Occipital lobe (tissue), 2 donors: ENCODE results near the gene XYLB. TPM values are rescaled to one million over a fixed set of nuclear protein-coding genes. Genes with fewer than 3 reads are reported as not detected.

ENCODE experiments used
- DNase-seq: peaks from one replicate; lab custom pipeline; 2025; lab: John Stamatoyannopoulos, UW
- total RNA-seq: library from RNA; depleted of rRNA; stranded (reverse); fragments of >200 nt; gene quantifications from one replicate; pipeline ENCODE4 v1.2.3, GENCODE V29; 2014

The XYLB gene
- total RNA-seq, 1 donor from 2014 or later = 7.3 TPM

- DNase-seq = no peak
Measured at GRCh38 chr3:38364721-38365400, 18.3 kb downstream of the XYLB start.

GRCh38 chr3:38365469-38366062 lies 19.0 kb downstream of the XYLB start:
- no peak for DNase-seq

- no peak for DNase-seq
Measured at GRCh38 chr3:38366082-38366481, 19.5 kb downstream of the XYLB start.

GRCh38 chr3:38367779-38368178 lies 21.2 kb downstream of the XYLB start:
- no peak for DNase-seq

- DNase-seq = no peak
Measured at GRCh38 chr3:38368238-38368637, 21.7 kb downstream of the XYLB start.

GRCh38 chr3:38369186-38369585 lies 22.6 kb downstream of the XYLB start:
- no peak for DNase-seq

- DNase-seq = no peak
Measured at GRCh38 chr3:38370149-38370548, 23.6 kb downstream of the XYLB start.

GRCh38 chr3:38370861-38371260 lies 24.3 kb downstream of the XYLB start:
- no peak for DNase-seq

GRCh38 chr3:38371541-38372213 lies 25.1 kb downstream of the XYLB start:
- DNase-seq = no peak

- DNase-seq = no peak
Measured at GRCh38 chr3:38372214-38372601, 25.6 kb downstream of the XYLB start.

GRCh38 chr3:38374221-38374620 lies 27.6 kb downstream of the XYLB start:
- DNase-seq = no peak

GRCh38 chr3:38375072-38375471 lies 28.5 kb downstream of the XYLB start:
- no peak for DNase-seq

- no peak for DNase-seq
Measured at GRCh38 chr3:38375488-38376097, 29.0 kb downstream of the XYLB start.

GRCh38 chr3:38376098-38376816 lies 29.7 kb downstream of the XYLB start:
- DNase-seq = no peak

- DNase-seq = no peak
Measured at GRCh38 chr3:38379201-38379770, 32.7 kb downstream of the XYLB start.

GRCh38 chr3:38382506-38383080 lies 36.0 kb downstream of the XYLB start:
- no peak for DNase-seq

- no peak for DNase-seq
Measured at GRCh38 chr3:38383156-38383875, 36.7 kb downstream of the XYLB start.

- no peak for DNase-seq
Measured at GRCh38 chr3:38386992-38387750, 40.6 kb downstream of the XYLB start.

GRCh38 chr3:38387862-38388261 lies 41.3 kb downstream of the XYLB start:
- DNase-seq = no peak
